HepG2 (cell line): ENCODE measurements around the gene RPS28. TPM values are rescaled to one million over a fixed set of nuclear protein-coding genes. Genes with fewer than 3 reads are reported as not detected.

Source experiments
- PTBP1 ChIP-seq: fragments of 200-400 bp; formaldehyde crosslinking; IDR thresholded peaks from 2 replicates; pipeline ENCODE4 v1.6.1; 2018; ENCODE audit warnings: low read length, low read depth; ENCODE audit not compliant: poor library complexity, severe bottlenecking
- ZBTB7B ChIP-seq: sonication (generic); formaldehyde crosslinking; IDR thresholded peaks from 2 replicates; pipeline ENCODE4 v1.4.0; 2020; ENCODE audit warnings: missing genetic modification reagents
- ZNF17 ChIP-seq: sonication (generic); formaldehyde crosslinking; IDR thresholded peaks from 2 replicates; pipeline ENCODE4 v1.5.0; 2020; ENCODE audit warnings: mild to moderate bottlenecking, missing genetic modification reagents
- ZNF354B ChIP-seq: sonication (generic); formaldehyde crosslinking; IDR thresholded peaks from 2 replicates; pipeline ENCODE4 v1.8.0; 2022; ENCODE audit warnings: mild to moderate bottlenecking, missing genetic modification reagents
- polyA plus RNA-seq, 8 experiments: library from polyadenylated mRNA; depleted of rRNA in 3 of 8; stranded (reverse) in 7 of 8; unstranded in 1 of 8; fragments of >200 nt; fragmentation: Illumina TruSeq in 4 of 8; extraction: Trizol in 4 of 8; gene quantifications; 2 replicates each; pipeline versions ENCODE4 v1.2.1 to v1.2.3, GENCODE V29; 2011 to 2016; ENCODE audit warnings: low read depth in 4 of 8, missing spikeins in 1 of 8, mixed read lengths in 1 of 8; ENCODE audit not compliant: insufficient read depth in 1 of 8
- total RNA-seq, 5 experiments: library from RNA; depleted of rRNA; stranded (reverse); fragments of >200 nt; fragmentation: Illumina TruSeq; extraction: Trizol; gene quantifications; 2 replicates each; pipeline ENCODE4 v1.2.3, GENCODE V29; 2016; ENCODE audit warnings: low read depth in 1 of 5
- TF ChIP-seq, protein P1 (sequence below): sonication (generic); formaldehyde crosslinking; IDR thresholded peaks from 2 replicates; pipeline ENCODE4 v1.4.0; 2020; ENCODE audit warnings: missing genetic modification reagents
- TF ChIP-seq, protein P2 (sequence below): sonication (generic); formaldehyde crosslinking; IDR thresholded peaks from 2 replicates; pipeline ENCODE4 v1.4.0; 2020; ENCODE audit warnings: missing genetic modification reagents, borderline replicate concordance
- TF ChIP-seq, protein P3 (sequence below): sonication (generic); formaldehyde crosslinking; conservative IDR thresholded peaks from 2 replicates; pipeline ENCODE4 v1.8.1; 2023; ENCODE audit warnings: missing genetic modification reagents
- TF ChIP-seq, protein P4 (sequence below): sonication (generic); formaldehyde crosslinking; IDR thresholded peaks from 2 replicates; pipeline ENCODE4 v1.9.0; 2021; ENCODE audit warnings: missing genetic modification reagents, mild to moderate bottlenecking, borderline replicate concordance

RPS28 gene
- total and polyA plus RNA-seq, 2 of the 13 experiments (the other 11 are each of a cell fraction or from before 2014, with no cell fraction given) = 281 to 545 TPM

DNA sequence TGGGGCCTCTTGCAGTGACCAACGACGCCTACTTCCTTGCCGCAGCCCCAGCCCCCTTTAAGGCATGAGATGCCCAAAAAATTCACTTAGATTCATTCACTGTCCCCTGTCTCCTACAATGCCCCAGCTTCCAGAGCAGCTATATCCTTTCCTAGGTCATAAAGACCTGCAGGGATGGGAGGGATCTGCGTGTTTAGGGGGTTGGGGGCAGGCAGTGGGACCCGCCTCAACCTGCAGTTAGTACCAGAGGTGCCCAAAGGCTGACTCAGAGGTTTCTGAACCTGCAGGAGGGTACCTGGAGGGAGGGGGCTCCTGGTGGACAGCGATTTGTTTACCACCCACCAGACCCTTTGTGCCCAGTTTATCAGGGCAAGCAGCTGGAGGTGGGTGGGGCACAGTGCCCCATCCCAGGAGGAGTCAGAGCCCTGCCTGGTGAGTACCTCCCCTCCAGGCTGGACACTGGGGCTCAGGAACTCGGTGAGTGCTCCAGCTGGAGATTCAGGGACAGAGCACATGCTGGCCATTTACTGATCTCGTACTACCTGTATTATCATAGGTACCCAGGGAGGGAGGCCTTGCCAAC lies 10.1 kb downstream of the RPS28 start (continued):
- TF ChIP-seq, protein P1, sequence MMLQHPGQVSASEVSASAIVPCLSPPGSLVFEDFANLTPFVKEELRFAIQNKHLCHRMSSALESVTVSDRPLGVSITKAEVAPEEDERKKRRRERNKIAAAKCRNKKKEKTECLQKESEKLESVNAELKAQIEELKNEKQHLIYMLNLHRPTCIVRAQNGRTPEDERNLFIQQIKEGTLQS (CRISPR knock-in tag) = no peak
- TF ChIP-seq, protein P2, sequence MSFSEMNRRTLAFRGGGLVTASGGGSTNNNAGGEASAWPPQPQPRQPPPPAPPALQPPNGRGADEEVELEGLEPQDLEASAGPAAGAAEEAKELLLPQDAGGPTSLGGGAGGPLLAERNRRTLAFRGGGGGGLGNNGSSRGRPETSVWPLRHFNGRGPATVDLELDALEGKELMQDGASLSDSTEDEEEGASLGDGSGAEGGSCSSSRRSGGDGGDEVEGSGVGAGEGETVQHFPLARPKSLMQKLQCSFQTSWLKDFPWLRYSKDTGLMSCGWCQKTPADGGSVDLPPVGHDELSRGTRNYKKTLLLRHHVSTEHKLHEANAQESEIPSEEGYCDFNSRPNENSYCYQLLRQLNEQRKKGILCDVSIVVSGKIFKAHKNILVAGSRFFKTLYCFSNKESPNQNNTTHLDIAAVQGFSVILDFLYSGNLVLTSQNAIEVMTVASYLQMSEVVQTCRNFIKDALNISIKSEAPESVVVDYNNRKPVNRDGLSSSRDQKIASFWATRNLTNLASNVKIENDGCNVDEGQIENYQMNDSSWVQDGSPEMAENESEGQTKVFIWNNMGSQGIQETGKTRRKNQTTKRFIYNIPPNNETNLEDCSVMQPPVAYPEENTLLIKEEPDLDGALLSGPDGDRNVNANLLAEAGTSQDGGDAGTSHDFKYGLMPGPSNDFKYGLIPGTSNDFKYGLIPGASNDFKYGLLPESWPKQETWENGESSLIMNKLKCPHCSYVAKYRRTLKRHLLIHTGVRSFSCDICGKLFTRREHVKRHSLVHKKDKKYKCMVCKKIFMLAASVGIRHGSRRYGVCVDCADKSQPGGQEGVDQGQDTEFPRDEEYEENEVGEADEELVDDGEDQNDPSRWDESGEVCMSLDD (CRISPR knock-in tag) = no peak
- TF ChIP-seq, protein P3, sequence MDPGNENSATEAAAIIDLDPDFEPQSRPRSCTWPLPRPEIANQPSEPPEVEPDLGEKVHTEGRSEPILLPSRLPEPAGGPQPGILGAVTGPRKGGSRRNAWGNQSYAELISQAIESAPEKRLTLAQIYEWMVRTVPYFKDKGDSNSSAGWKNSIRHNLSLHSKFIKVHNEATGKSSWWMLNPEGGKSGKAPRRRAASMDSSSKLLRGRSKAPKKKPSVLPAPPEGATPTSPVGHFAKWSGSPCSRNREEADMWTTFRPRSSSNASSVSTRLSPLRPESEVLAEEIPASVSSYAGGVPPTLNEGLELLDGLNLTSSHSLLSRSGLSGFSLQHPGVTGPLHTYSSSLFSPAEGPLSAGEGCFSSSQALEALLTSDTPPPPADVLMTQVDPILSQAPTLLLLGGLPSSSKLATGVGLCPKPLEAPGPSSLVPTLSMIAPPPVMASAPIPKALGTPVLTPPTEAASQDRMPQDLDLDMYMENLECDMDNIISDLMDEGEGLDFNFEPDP (CRISPR knock-in tag) = no peak
- TF ChIP-seq ZNF17 (CRISPR knock-in tag) (no peak), ZBTB7B (CRISPR knock-in tag) (no peak), PTBP1 (no peak), ZNF354B (CRISPR knock-in tag) (no peak)
- TF ChIP-seq, protein P4, sequence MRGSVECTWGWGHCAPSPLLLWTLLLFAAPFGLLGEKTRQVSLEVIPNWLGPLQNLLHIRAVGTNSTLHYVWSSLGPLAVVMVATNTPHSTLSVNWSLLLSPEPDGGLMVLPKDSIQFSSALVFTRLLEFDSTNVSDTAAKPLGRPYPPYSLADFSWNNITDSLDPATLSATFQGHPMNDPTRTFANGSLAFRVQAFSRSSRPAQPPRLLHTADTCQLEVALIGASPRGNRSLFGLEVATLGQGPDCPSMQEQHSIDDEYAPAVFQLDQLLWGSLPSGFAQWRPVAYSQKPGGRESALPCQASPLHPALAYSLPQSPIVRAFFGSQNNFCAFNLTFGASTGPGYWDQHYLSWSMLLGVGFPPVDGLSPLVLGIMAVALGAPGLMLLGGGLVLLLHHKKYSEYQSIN (CRISPR knock-in tag) = no peak
